ENCODE results near the gene KHK.

Gene KHK

DNA sequence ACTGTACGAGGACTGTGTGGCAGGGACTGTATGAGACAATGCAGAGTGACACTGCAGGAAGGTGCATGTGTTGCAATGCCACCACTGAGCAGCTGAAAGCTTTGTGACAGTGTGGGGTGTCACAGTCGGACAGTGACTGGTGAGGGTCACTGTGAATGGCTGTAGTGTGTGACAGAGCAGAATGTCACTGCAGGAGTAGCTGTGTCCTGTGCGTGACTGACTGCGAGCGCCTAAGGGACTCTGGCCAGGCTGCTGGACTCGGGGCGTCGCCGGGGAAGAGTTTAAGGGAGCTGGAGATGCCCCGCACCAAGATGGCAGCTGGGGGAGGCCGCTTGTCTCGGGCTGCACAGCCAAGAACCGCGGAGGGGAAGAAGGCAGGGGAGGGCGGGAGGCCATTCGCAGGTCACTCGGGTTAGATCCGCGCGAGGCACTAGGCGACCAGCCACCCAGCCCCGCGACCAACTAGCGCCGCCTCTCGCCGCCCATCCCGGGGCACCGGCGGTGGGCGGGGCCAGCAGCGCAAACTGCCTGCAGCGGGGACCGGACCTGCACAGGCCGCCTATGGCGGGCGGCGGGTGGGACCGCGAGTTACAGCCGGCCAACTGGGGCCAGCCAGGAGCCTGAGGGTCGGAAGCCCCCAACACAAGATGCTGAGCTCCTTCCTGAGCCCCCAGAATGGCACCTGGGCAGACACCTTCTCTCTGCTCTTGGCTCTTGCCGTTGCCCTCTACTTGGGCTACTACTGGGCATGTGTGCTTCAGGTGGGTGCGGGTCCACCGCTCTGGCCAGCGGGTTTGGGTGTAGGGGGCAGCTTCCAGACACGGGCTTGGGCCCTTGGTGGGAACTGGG lies 37.0 kb downstream of the KHK start, which contains the start of gene ABHD1:
ABHD1 (plus strand) TSS at position 514 of the 849 bp plus-strand sequence; CDS start at position 648, 134 bp downstream.
- Histone ChIP-seq H3K27ac (no peak within 1 kb of the TSS), H3K36me3 (replicated peaks) (no peaks in the 10 kb centered on the region), H3K4me3 (ENCODE audit: low read depth, low read length) (peak within 1 kb of the TSS; percentile 62), H3K27me3 (replicated peaks) (peaks cover 11% of the 10 kb centered on the region)
- DNase-seq, result no peak
- in situ Hi-C loops (cut with HindIII; ENCODE audit: low pct_ligation_motif_present, low sequenced_read_pairs), result loop anchor here (25.0 kb wide), 1 partner anchor 164 kb away; the partner anchor contains the start of genes DNAJC5G and TRIM54
- TF ChIP-seq, protein P1, sequence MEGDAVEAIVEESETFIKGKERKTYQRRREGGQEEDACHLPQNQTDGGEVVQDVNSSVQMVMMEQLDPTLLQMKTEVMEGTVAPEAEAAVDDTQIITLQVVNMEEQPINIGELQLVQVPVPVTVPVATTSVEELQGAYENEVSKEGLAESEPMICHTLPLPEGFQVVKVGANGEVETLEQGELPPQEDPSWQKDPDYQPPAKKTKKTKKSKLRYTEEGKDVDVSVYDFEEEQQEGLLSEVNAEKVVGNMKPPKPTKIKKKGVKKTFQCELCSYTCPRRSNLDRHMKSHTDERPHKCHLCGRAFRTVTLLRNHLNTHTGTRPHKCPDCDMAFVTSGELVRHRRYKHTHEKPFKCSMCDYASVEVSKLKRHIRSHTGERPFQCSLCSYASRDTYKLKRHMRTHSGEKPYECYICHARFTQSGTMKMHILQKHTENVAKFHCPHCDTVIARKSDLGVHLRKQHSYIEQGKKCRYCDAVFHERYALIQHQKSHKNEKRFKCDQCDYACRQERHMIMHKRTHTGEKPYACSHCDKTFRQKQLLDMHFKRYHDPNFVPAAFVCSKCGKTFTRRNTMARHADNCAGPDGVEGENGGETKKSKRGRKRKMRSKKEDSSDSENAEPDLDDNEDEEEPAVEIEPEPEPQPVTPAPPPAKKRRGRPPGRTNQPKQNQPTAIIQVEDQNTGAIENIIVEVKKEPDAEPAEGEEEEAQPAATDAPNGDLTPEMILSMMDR (IDR thresholded peaks at IDR 0.05; ENCODE audit: low read depth, low read length, missing control alignments), result no peak

DNA sequence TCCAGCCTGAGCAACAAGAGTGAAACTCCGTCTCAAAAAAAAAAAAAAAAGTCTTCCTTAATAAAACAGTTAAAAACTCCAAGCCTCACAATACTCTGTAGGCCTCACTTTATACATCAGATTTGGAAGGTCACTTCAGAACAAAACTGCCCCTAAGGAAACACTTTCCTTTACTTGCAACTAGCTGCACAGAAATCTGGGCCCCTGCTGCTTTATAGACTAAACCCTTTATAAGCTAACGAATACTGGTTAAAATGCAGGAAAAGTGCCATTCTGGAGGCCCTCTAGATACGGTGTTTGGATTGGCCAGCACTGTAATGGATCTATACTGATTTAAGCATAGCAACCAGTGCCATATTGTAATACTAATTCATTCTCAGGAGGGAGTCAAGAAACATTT lies 38.5 kb downstream of the KHK start:
- peaks cover 3% of the 10 kb centered on the region for H3K36me3 ChIP-seq (replicated peaks)
- TF ChIP-seq, protein P1 (IDR thresholded peaks at IDR 0.05; ENCODE audit: low read depth, low read length, missing control alignments), result no peak
- DNase-seq, result no peak
- peaks cover 2% of the 10 kb centered on the region for H3K27me3 ChIP-seq (replicated peaks)
- no peak overlapping the region for H3K4me3 ChIP-seq (ENCODE audit: low read depth, low read length)
- in situ Hi-C loops (cut with HindIII; ENCODE audit: low pct_ligation_motif_present, low sequenced_read_pairs), result no loop called here
- H3K27ac ChIP-seq, result no peak overlapping the region

DNA sequence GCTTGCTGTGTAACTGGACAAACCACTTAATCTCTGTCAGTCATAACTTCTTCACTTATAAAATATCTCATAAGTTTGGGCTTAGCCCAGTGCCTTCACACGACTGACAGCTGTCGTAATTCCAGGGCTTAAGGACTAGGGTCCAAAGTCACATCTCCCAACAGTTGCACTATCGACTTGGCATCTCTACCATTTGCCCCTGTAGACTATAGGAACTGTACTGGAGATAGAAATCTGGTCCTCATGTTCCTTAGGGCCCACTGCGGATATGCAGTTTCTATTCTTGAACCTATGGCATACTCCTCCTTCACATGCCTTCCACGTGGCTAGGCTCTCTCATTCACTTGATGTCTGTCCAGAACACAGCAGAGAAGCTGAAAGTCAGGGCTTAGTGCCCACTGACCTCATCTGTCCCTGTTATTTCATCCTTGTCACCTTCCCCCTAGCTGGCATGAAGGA lies 39.7 kb downstream of the KHK start:
- Histone ChIP-seq H3K27ac (no peak overlapping the region), H3K27me3 (replicated peaks) (no peaks in the 10 kb centered on the region), H3K4me3 (ENCODE audit: low read depth, low read length) (no peak overlapping the region), H3K36me3 (replicated peaks) (peaks cover 12% of the 10 kb centered on the region)
- DNase-seq, result no peak
- TF ChIP-seq, protein P1 (IDR thresholded peaks at IDR 0.05; ENCODE audit: low read depth, low read length, missing control alignments), result no peak
- in situ Hi-C loops (cut with HindIII; ENCODE audit: low pct_ligation_motif_present, low sequenced_read_pairs), result no loop called here

DNA sequence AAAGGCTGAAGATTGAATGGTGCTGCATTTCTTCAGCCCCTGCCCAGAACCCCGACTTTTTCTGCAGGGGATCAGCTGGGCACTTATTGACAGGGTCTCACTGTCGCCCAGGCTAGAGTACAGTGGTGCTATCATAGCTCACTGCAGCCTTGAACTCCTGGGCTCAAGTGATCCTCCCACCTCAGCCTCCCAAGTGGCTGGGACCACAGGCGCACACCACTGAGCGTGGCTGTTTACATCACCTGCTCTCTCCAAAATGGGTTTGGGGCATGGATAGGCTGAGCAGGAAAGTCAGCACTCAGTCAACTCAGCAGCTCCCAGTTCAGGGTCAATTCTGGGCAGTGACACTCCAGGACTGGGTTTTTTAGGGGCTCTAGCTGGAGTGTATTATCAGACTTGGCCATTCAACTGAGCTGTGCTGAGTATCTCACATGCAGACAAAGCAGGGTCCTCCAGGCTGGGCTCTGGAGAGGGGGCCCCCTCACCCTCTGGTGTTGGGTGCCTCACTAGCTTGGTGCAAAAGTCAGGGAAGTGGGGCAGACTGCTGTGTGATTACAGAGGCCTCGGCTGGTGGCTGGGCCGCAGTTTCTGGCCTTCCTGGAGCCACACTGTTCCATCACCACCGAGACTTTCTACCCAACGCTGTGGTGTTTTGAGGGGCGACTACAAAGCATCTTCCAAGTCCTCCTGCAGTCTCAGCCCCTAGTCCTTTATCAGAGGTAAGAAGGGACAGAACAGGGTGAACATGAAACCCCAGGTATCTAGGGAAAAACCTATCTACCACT lies 41.5 kb downstream of the KHK start:
- DNase-seq, result no peak
- TF ChIP-seq, protein P1 (IDR thresholded peaks at IDR 0.05; ENCODE audit: low read depth, low read length, missing control alignments), result no peak
- in situ Hi-C loops (cut with HindIII; ENCODE audit: low pct_ligation_motif_present, low sequenced_read_pairs), result no loop called here
- H3K27ac ChIP-seq, result no peak overlapping the region
- no peak overlapping the region for H3K4me3 ChIP-seq (ENCODE audit: low read depth, low read length)
- H3K27me3 ChIP-seq (replicated peaks), result no peaks in the 10 kb centered on the region
- peaks cover 18% of the 10 kb centered on the region for H3K36me3 ChIP-seq (replicated peaks)

DNA sequence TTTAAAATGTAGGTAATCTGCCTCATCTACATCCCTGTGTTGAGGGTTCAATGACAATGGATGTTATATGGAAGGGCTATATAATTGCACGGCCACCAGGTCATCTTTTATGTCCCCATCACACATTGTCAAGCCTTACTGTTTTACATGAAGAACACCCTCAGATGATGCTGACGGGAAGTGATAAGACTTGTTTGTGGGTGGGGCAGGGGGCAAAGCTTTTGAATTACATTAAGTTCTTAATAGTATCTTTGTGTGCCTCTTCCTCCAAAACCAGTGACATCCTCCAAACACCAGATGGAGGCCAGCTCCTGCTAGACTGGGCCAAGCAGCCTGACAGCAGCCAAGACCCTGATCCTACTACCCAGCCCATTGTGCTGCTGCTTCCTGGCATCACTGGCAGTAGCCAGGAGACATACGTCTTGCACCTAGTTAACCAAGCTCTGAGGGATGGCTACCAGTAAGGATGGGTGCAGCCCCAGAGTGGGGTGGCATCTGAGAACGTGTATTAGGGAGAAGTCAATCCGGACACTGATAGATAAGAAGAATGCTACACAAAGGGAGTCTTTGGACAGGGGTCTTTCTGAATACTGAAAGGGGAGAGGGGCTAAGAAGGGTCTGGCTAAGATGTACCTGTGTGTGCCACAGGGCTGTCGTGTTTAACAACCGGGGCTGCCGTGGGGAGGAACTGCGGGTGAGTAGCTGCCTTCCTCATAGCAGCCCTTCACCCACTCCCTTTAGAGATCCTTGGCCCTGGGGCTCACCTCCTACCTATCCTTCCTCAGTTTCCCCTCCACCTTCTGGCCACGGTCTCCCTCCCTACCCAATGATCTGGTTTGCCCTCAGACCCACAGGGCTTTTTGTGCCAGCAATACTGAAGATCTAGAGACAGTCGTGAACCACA lies 42.3 kb downstream of the KHK start:
- DNase-seq, result no peak
- Histone ChIP-seq H3K4me3 (ENCODE audit: low read depth, low read length) (no peak overlapping the region), H3K27me3 (replicated peaks) (no peaks in the 10 kb centered on the region), H3K27ac (no peak overlapping the region), H3K36me3 (replicated peaks) (peaks cover 18% of the 10 kb centered on the region)
- in situ Hi-C loops (cut with HindIII; ENCODE audit: low pct_ligation_motif_present, low sequenced_read_pairs), result no loop called here
- TF ChIP-seq, protein P1 (IDR thresholded peaks at IDR 0.05; ENCODE audit: low read depth, low read length, missing control alignments), result no peak

Measured in brain microvascular endothelial cell (primary cell).